ENCODE data around the gene ATP12A.

ATP12A gene

DNA sequence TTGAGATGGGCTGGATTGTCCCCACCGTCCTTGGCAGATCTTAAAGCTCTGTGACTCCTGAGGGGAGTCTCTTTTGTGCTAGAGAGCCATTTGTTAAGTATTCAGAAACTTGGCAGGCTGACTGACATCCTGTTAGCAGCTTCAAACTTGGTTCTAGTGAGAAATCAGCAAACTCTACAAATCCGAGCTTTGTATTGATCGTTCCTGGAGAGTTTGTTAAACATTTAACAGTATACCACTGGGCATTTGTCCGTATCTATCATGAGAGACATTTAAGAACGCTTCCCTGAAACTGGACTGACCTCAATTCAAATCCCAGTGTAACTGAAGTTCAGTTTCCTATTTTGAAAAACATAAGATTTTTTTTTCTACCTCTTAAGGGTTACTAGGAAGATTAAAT is 3.1 kb downstream of the ATP12A start:
- Histone ChIP-seq H3K4me1 (peaks cover 0 to 39% (median 27%) of the 10 kb centered on the region in 4 donors), H3K27ac (no peak overlapping the region), H3K9me3 (no peaks in the 10 kb centered on the region), H3K27me3 (peaks cover 0 to 20% of the 10 kb centered on the region in 2 donors), H3K36me3 (no peaks in the 10 kb centered on the region), H3K4me3 (no peak overlapping the region)
- no peak for TF ChIP-seq CTCF (IDR thresholded peaks at IDR 0.05)
- intact Hi-C loops (cut with DNase I; ENCODE audit: low total_unique reads): loop anchor here (5.0 kb wide), 1 partner anchor 44 kb away; no protein-coding TSS in a partner anchor
- no peak for DNase-seq

GRCh38 chr13:24683838-24684599 is 3.8 kb downstream of the ATP12A start:
- no peak overlapping the region for H3K27ac ChIP-seq

GRCh38 chr13:24684600-24684998 is 4.4 kb downstream of the ATP12A start:
- no peak overlapping the region for H3K27ac ChIP-seq
- intact Hi-C loops (cut with DNase I; ENCODE audit: low total_unique reads): loop anchor here (5.0 kb wide), 1 partner anchor 43 kb away; no protein-coding TSS in a partner anchor
- no peaks in the 10 kb centered on the region for H3K36me3 ChIP-seq
- no peak for TF ChIP-seq CTCF (IDR thresholded peaks at IDR 0.05)
- no peak overlapping the region for H3K4me3 ChIP-seq
- peaks cover 0 to 45% (median 30%) of the 10 kb centered on the region in 4 donors for H3K4me1 ChIP-seq
- DNase-seq: no peak
- H3K9me3 ChIP-seq: no peaks in the 10 kb centered on the region
- peaks cover 0 to 20% of the 10 kb centered on the region in 2 donors for H3K27me3 ChIP-seq

More at GRCh38 chr13:24683838-24684599, 3.8 kb downstream of the ATP12A start:
- Histone ChIP-seq H3K36me3 (no peaks in the 10 kb centered on the region), H3K9me3 (no peaks in the 10 kb centered on the region), H3K27me3 (peaks cover 0 to 20% of the 10 kb centered on the region in 2 donors), H3K4me1 (peaks cover 0 to 45% (median 30%) of the 10 kb centered on the region in 4 donors), H3K4me3 (no peak overlapping the region)
- peak; percentile 65 to 82 for TF ChIP-seq CTCF (IDR thresholded peaks at IDR 0.05)
- intact Hi-C loops (cut with DNase I; ENCODE audit: low total_unique reads): loop anchor here (5.0 kb wide), 1 partner anchor 43 kb away; no protein-coding TSS in a partner anchor
- peak in 1 of 2 donors; percentile 54 for DNase-seq

GRCh38 chr13:24685314-24685713 is 5.1 kb downstream of the ATP12A start:
- intact Hi-C loops (cut with DNase I; ENCODE audit: low total_unique reads): no loop called here
- DNase-seq: no peak

GRCh38 chr13:24687611-24688010 is 7.4 kb downstream of the ATP12A start:
- Histone ChIP-seq H3K4me1 (peaks cover 0 to 43% (median 19%) of the 10 kb centered on the region in 4 donors), H3K9me3 (no peaks in the 10 kb centered on the region), H3K4me3 (no peak overlapping the region), H3K27ac (no peak overlapping the region), H3K36me3 (no peaks in the 10 kb centered on the region), H3K27me3 (no peaks in the 10 kb centered on the region)
- TF ChIP-seq CTCF (IDR thresholded peaks at IDR 0.05): no peak
- DNase-seq: no peak
- intact Hi-C loops (cut with DNase I; ENCODE audit: low total_unique reads): no loop called here

More at GRCh38 chr13:24685314-24685713, 5.1 kb downstream of the ATP12A start:
- H3K36me3 ChIP-seq: no peaks in the 10 kb centered on the region
- peaks cover 0 to 41% (median 26%) of the 10 kb centered on the region in 4 donors for H3K4me1 ChIP-seq
- no peak overlapping the region for H3K4me3 ChIP-seq
- H3K27ac ChIP-seq: no peak overlapping the region
- H3K9me3 ChIP-seq: no peaks in the 10 kb centered on the region
- H3K27me3 ChIP-seq: peaks cover 0 to 13% of the 10 kb centered on the region in 2 donors
- no peak for TF ChIP-seq CTCF (IDR thresholded peaks at IDR 0.05)

All from tibial artery (tissue), 4 donors.